Ishikawa (cell line): Measurements from ENCODE around the gene TOMT.

Experiments
- CEBPB ChIP-seq: IDR thresholded peaks from 2 replicates; pipeline ENCODE4 v1.6.1; 2012
- CREB1 ChIP-seq: IDR thresholded peaks from 2 replicates; pipeline ENCODE4 v1.6.1; 2012; ENCODE audit warnings: low read depth
- EGR1 ChIP-seq: IDR thresholded peaks from 2 replicates; pipeline ENCODE4 v1.6.1; 2012
- EP300 ChIP-seq: IDR thresholded peaks from 2 replicates; pipeline ENCODE4 v1.6.1; 2012; ENCODE audit warnings: borderline replicate concordance
- FOXM1 ChIP-seq: IDR thresholded peaks from 2 replicates; pipeline ENCODE4 v1.6.1; 2012; ENCODE audit warnings: low read depth, borderline replicate concordance
- MAX ChIP-seq: IDR thresholded peaks from 2 replicates; pipeline ENCODE4 v1.6.1; 2012
- NFIC ChIP-seq: IDR thresholded peaks from 2 replicates; pipeline ENCODE4 v1.6.1; 2012
- RAD21 ChIP-seq: IDR thresholded peaks from 2 replicates; pipeline ENCODE4 v1.6.1; 2012; ENCODE audit warnings: low read depth
- REST ChIP-seq: IDR thresholded peaks from 2 replicates; pipeline ENCODE4 v1.6.1; 2012; ENCODE audit warnings: low read depth, mild to moderate bottlenecking
- TAF1 ChIP-seq: IDR thresholded peaks from 2 replicates; pipeline ENCODE4 v1.6.1; 2012; ENCODE audit warnings: low read depth, mild to moderate bottlenecking
- TCF12 ChIP-seq: IDR thresholded peaks from 2 replicates; pipeline ENCODE4 v1.6.1; 2012; ENCODE audit warnings: low read depth
- TEAD4 ChIP-seq: IDR thresholded peaks from 2 replicates; pipeline ENCODE4 v1.6.1; 2012
- USF1 ChIP-seq: IDR thresholded peaks from 2 replicates; pipeline ENCODE4 v1.6.1; 2012
- YY1 ChIP-seq: IDR thresholded peaks from 2 replicates; pipeline ENCODE4 v1.6.1; 2012; ENCODE audit warnings: low read depth
- ZBTB7A ChIP-seq: IDR thresholded peaks from 2 replicates; pipeline ENCODE4 v1.6.1; 2012; ENCODE audit warnings: low read depth

Gene TOMT

GRCh38 chr11:72081821-72082453 lies 23.8 kb upstream of the TOMT start:
- no peak for TF ChIP-seq YY1
- TF ChIP-seq TCF12 = no peak
- TF ChIP-seq FOXM1 = no peak
- no peak for TF ChIP-seq MAX
- TF ChIP-seq USF1 = no peak

- no peak for TF ChIP-seq EGR1
- no peak for TF ChIP-seq EP300
- TF ChIP-seq REST = no peak
- no peak for TF ChIP-seq USF1
These were observed 22.3 kb upstream of the TOMT start for GRCh38 chr11:72083414-72083813.

- TF ChIP-seq YY1 (no peak), FOXM1 (no peak), EP300 (no peak), CREB1 (no peak), USF1 (no peak), TAF1 (no peak), TEAD4 (no peak), NFIC (no peak), CEBPB (no peak), ZBTB7A (no peak), EGR1 (no peak), MAX (no peak), TCF12 (no peak), RAD21 (no peak), REST (no peak)
These were observed 21.6 kb upstream of the TOMT start for GRCh38 chr11:72084076-72084475.

- TF ChIP-seq ZBTB7A (no peak), RAD21 (no peak), NFIC (no peak), MAX (no peak), REST (no peak), TCF12 (no peak), TEAD4 (no peak), YY1 (no peak)
These were observed 20.8 kb upstream of the TOMT start for GRCh38 chr11:72084965-72085364.
